Measurements from ENCODE around the gene THAP11. TPM values are rescaled to one million over a fixed set of nuclear protein-coding genes. Genes with fewer than 3 reads are reported as not detected.
"Not testable (repeated sequence)": the region's sequence is repeated elsewhere in the genome, so short reads cannot be mapped to it uniquely, and the experiment has no call there.

THAP11 gene
- polyA plus RNA-seq, 1 donor from 2014 or later = 42.6 TPM

DNA sequence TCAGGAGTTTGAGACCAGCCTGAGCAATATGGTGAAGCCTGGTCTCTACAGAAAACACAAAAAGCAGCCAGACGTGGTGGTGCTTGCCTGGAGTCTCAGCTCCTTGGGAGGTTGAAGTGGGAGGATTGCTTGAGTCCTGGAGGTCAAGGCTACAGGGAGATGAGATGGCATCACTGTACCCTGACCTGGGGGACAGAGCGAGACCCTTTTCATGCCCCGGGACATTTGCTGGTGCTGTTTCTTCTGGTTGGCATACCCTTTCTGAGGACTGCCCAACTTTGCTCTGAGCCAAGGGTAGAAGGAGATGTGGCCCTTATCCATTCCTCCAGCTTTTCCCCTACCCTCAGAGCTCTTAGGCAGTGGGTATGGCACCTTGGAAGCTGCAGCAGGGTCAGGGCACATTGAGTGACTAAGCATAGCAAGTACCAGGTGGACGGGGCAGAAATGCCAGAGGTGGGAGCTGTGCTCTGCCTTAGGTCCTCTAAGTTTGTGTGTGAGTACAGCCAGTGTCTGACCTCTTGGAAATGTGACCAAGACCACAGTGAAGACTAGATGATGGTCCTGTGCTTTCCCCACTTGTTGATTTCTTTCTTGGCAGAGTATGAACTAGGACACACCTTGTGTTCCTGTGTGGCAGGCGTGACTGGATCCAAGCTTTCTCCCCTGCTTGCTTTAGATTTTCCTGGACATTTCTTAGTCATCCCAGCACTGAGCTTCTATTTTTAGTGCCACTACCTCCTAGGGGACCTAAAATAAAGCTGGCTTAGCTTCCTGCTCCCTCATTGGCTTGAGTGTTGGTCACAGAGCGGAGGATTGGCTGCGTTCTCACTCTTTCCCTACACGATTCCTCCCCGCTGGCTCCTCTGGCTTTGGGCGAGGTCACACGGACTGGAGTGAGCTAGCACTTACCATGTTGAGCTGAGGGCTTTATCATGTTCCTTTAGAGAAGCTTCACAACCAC lies 20.8 kb downstream of the THAP11 start:
- H3K79me2 ChIP-seq (replicated peaks; ENCODE audit: insufficient read depth, low read length) = peaks cover 25% of the 10 kb centered on the region
- no peak overlapping the region for H3K4me2 ChIP-seq (ENCODE audit: low read length)

DNA sequence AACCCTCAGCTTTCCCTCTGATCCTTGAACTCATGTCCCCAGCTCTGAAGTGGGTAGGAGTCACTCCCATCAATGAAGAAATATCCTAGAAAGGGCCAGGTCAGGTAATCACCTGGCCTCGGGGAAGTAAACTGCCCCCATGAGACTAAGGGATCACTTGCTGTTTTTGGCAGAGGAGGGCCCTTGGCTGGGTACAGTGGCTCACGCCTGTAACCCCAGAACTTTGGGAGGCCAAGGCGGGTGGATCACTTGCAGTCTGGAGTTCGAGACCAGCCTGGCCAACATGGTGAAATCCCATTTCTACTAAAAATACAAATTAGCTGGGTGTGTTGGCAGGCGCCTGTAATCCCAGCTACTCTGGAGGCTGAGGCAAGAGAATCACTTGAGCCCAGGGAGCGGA lies 21.9 kb downstream of the THAP11 start:
- not testable (repeated sequence) for H3K9me2 ChIP-seq (ENCODE audit: insufficient read depth, low read length); H2AFZ ChIP-seq (ENCODE audit: low read depth, low read length); H3K27me3 ChIP-seq (ENCODE audit: insufficient read depth, low read depth, low read length); H3K9me3 ChIP-seq (ENCODE audit: low read length); H3K9ac ChIP-seq (ENCODE audit: low read length); H3F3A ChIP-seq (ENCODE audit: insufficient read depth, low read length, poor library complexity, severe bottlenecking); H4K20me1 ChIP-seq (ENCODE audit: insufficient read depth); H3K4me2 ChIP-seq (ENCODE audit: low read length); H3K4me3 ChIP-seq (ENCODE audit: low read length); H3K36me3 ChIP-seq (ENCODE audit: insufficient read depth, low read length); H3K27ac ChIP-seq (ENCODE audit: low read length)
- H3K79me2 ChIP-seq (replicated peaks; ENCODE audit: insufficient read depth, low read length) = peaks cover 14% of the 10 kb centered on the region

More for the DNA sequence above, 20.8 kb downstream of the THAP11 start:
- Histone ChIP-seq H3K27ac (ENCODE audit: low read length) (no peak overlapping the region), H4K20me1 (ENCODE audit: insufficient read depth) (no peaks in the 10 kb centered on the region), H3F3A (ENCODE audit: insufficient read depth, low read length, poor library complexity, severe bottlenecking) (no peaks in the 10 kb centered on the region), H3K4me3 (ENCODE audit: low read length) (no peak overlapping the region), H3K9me2 (ENCODE audit: insufficient read depth, low read length) (no peaks in the 10 kb centered on the region), H3K36me3 (ENCODE audit: insufficient read depth, low read length) (no peaks in the 10 kb centered on the region), H3K27me3 (ENCODE audit: insufficient read depth, low read depth, low read length) (no peaks in the 10 kb centered on the region), H3K9ac (ENCODE audit: low read length) (no peak overlapping the region), H3K9me3 (ENCODE audit: low read length) (no peaks in the 10 kb centered on the region), H2AFZ (ENCODE audit: low read depth, low read length) (no peak overlapping the region)
- no peak for TF ChIP-seq EP300 (conservative IDR thresholded peaks at IDR 0.05; ENCODE audit: poor library complexity, severe bottlenecking)
- no peak for TF ChIP-seq EZH2 (IDR thresholded peaks at IDR 0.05; ENCODE audit: borderline replicate concordance, insufficient read depth, low read length, poor library complexity, severe bottlenecking)
- TF ChIP-seq, protein P1, sequence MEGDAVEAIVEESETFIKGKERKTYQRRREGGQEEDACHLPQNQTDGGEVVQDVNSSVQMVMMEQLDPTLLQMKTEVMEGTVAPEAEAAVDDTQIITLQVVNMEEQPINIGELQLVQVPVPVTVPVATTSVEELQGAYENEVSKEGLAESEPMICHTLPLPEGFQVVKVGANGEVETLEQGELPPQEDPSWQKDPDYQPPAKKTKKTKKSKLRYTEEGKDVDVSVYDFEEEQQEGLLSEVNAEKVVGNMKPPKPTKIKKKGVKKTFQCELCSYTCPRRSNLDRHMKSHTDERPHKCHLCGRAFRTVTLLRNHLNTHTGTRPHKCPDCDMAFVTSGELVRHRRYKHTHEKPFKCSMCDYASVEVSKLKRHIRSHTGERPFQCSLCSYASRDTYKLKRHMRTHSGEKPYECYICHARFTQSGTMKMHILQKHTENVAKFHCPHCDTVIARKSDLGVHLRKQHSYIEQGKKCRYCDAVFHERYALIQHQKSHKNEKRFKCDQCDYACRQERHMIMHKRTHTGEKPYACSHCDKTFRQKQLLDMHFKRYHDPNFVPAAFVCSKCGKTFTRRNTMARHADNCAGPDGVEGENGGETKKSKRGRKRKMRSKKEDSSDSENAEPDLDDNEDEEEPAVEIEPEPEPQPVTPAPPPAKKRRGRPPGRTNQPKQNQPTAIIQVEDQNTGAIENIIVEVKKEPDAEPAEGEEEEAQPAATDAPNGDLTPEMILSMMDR (IDR thresholded peaks at IDR 0.05; ENCODE audit: poor library complexity, severe bottlenecking) = no peak
- no peak for TF ChIP-seq MXI1 (conservative IDR thresholded peaks at IDR 0.05; ENCODE audit: poor library complexity, severe bottlenecking)
- TF ChIP-seq POLR2AphosphoS5 (IDR thresholded peaks at IDR 0.05) = no peak
- TF ChIP-seq RAD21 (conservative IDR thresholded peaks at IDR 0.05) = no peak
- TF ChIP-seq TAF1 (IDR thresholded peaks at IDR 0.05; ENCODE audit: low read depth) = no peak
- TF ChIP-seq SMC3 (conservative IDR thresholded peaks at IDR 0.05; ENCODE audit: poor library complexity) = no peak
- TF ChIP-seq, protein P2, sequence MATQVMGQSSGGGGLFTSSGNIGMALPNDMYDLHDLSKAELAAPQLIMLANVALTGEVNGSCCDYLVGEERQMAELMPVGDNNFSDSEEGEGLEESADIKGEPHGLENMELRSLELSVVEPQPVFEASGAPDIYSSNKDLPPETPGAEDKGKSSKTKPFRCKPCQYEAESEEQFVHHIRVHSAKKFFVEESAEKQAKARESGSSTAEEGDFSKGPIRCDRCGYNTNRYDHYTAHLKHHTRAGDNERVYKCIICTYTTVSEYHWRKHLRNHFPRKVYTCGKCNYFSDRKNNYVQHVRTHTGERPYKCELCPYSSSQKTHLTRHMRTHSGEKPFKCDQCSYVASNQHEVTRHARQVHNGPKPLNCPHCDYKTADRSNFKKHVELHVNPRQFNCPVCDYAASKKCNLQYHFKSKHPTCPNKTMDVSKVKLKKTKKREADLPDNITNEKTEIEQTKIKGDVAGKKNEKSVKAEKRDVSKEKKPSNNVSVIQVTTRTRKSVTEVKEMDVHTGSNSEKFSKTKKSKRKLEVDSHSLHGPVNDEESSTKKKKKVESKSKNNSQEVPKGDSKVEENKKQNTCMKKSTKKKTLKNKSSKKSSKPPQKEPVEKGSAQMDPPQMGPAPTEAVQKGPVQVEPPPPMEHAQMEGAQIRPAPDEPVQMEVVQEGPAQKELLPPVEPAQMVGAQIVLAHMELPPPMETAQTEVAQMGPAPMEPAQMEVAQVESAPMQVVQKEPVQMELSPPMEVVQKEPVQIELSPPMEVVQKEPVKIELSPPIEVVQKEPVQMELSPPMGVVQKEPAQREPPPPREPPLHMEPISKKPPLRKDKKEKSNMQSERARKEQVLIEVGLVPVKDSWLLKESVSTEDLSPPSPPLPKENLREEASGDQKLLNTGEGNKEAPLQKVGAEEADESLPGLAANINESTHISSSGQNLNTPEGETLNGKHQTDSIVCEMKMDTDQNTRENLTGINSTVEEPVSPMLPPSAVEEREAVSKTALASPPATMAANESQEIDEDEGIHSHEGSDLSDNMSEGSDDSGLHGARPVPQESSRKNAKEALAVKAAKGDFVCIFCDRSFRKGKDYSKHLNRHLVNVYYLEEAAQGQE (IDR thresholded peaks at IDR 0.05; ENCODE audit: borderline replicate concordance) = no peak

Measured in neural cell (in vitro differentiated cells).